Right renal cortex interstitium (tissue), 3 donors: ENCODE results near the gene WNT1. TPM values are rescaled to one million over a fixed set of nuclear protein-coding genes. Genes with fewer than 3 reads are reported as not detected.

Source experiments
- DNase-seq, 3 donors: peaks; one replicate each; pipeline ENCODE4 v3.0.0-alpha.2; 2013; ENCODE audit warnings: low read depth in 3 of 3, low spot score in 2 of 3
- polyA plus RNA-seq, 3 donors: library from polyadenylated mRNA; unstranded; fragments of 120-200 nt; gene quantifications; one replicate each; pipeline ENCODE4 v1.2.1, GENCODE V29; 2013; ENCODE audit not compliant: insufficient read length in 3 of 3

The WNT1 gene
- polyA plus RNA-seq, 3 donors, result not detected

GRCh38 chr12:48998497-48999353 lies 20.6 kb downstream of the WNT1 start:
- DNase-seq, result no peak

GRCh38 chr12:48999371-49000131 lies 21.4 kb downstream of the WNT1 start, which contains the start of gene DDN:
Gene DDN, minus strand, starts transcription at chr12:48999375. Its CDS starts 88 bp downstream, at chr12:48999287.
- no peak for DNase-seq

- DNase-seq, result no peak
Observed at GRCh38 chr12:49000346-49000745, 22.2 kb downstream of the WNT1 start.

DNA sequence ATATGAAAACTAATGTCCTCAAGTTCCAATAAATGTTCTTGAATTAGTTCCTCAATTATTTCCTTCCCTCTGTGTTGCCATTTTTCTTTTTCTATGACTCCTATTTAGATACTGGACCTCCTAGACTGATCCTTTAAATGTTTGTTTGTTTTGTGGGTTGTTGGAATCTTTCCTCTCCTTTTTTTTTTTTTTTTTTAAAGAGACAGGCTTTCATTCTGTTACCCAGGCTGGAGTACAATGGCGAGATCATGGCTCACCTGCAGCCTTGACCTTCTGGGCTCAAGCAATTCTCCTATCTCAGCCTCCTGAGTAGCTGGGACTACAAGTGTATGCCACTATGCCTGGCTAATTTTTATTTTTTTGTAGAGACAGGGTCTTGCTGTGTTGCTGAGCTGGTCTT lies 30.8 kb downstream of the WNT1 start:
- no peak for DNase-seq

- DNase-seq, result no peak
Observed at GRCh38 chr12:49010092-49010668, 32.1 kb downstream of the WNT1 start.

- DNase-seq, result no peak
Observed at GRCh38 chr12:49012739-49013138, 34.6 kb downstream of the WNT1 start.

- no peak for DNase-seq
Observed at GRCh38 chr12:49013428-49013827, 35.3 kb downstream of the WNT1 start.

DNA sequence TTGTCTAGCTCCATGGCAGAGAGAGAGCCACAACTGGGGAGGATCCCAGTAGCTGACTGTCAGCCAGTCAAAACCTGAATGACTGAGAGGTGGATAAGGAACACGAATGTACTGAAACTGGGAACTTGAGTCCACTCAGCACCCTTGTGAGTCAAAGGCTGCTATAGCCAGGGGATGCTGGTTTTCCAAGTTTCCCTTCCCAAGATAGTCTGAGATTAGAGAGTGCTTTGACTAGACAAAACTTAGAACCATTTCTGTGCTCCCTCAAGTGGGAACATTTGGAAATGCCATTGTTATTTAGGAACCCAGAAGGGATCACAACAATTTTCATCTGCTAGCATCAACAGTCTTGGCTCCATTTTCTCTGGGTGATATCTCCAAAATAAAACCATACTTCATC lies 36.4 kb downstream of the WNT1 start:
- DNase-seq, result no peak

- no peak for DNase-seq
Observed at GRCh38 chr12:49015196-49015595, 37.1 kb downstream of the WNT1 start.

DNA sequence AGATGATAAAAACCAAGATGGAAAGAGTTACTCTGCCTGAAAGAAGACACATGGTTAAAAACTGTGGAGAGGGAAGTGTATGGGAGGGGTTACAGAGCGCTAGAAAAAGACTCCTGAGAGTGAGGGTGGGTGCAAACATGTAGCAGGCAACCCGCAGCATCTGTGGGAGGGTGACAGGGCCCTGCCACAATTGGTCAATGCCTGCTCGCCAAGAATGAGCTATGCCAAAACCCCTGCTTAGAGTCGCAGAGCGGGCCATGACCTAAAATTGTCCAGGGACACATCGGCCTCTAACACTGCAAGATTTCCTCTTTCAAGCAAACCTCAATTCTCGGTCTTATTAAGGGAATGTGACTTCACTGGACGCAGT lies 39.8 kb downstream of the WNT1 start:
- DNase-seq, result no peak

DNA sequence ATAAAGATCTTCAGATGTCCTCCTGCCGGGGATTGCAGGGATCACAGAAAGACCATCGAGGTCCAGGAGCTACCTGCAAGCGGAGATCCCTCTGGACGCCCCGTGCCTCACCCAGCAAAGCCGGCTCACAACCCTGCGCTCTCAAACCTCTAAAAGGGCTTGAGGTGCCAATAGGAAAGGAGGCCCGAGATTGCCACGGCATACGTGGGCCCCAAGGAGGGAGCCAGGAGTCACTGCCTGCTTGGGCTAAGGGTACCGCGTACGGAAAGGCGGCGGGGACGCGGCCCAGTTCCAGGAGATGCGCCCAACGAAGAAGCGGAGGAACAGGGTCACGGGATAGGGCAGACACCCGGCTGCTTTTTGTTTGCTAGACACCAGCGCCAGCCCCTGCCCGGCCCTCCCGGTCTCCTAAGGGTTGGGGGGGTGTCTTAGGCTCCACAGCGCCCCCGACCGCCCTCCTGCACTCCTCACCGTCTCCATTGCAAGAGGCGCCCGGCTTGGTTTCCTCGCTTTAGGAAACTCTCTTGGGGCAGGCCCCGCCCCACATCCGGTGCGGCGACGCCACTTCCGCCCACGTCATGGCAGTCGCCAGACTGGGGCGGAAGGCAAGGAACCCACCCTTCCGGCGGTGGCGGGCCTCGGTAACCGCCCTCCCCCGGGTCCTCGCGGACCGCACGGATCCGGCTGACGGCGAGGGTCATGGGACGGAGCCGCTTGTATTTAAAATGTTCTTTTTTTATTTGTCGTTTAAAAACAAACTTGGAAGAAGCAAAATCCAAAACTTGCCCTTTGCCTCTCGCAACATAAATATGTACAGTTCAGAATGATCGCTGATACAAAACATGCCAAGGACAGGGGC lies 40.4 kb downstream of the WNT1 start, which contains the start of gene PRKAG1:
PRKAG1 (minus strand) TSS at position 516 of the 859 bp plus-strand sequence; CDS start at position 480, 36 bp downstream.
- DNase-seq, result peak; percentile 87 to 95 (median 95)

DNA sequence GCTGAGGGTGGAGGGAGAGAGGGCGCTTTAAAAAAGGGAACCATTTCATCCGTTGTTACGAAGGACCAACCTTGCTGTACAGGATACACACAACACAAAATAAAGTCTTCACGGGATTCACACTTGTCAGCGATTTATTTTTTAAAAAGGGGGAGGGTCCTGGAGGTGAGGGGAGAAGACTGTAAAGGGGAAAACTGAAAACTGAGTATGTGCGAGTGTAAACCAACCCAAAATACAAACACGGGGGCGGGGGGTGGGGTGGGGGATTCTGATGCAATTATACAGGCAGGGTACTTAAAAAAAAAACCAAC lies 41.0 kb downstream of the WNT1 start:
- DNase-seq, result no peak

GRCh38 chr12:49019443-49020324 lies 41.6 kb downstream of the WNT1 start:
- DNase-seq, result no peak

GRCh38 chr12:49020441-49020840 lies 42.3 kb downstream of the WNT1 start:
- DNase-seq, result no peak

DNA sequence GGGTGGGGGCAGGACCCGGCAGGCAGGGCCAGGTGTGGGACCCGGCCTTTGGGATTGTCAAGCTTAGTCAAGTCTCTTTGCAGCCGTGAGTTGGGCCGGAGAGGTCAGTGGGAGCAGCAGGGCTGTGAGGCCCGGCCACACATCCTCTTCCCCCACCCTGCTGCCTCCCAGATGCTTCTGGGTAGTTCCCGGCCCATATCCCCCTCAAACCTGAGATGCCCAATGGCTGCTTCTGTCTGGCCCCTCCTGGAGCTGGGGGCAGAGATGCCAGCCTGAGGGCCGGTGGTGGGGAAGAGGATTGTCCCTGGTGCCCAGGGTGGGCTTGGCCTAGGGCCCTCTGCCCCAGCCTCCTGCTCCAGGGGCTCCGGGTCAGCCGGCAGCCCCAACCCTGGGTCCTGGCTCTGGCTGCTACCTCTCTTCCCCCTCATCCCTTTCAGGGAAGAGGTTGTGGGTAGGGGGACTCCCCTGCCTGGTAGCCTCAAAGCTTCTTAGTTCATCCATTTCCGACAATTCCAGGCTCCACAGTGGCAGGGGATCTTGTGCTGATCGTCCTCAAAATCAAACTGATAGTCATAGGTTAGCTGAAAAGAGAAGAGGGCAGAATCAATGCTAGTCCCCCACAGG lies 43.3 kb downstream of the WNT1 start:
- no peak for DNase-seq

DNA sequence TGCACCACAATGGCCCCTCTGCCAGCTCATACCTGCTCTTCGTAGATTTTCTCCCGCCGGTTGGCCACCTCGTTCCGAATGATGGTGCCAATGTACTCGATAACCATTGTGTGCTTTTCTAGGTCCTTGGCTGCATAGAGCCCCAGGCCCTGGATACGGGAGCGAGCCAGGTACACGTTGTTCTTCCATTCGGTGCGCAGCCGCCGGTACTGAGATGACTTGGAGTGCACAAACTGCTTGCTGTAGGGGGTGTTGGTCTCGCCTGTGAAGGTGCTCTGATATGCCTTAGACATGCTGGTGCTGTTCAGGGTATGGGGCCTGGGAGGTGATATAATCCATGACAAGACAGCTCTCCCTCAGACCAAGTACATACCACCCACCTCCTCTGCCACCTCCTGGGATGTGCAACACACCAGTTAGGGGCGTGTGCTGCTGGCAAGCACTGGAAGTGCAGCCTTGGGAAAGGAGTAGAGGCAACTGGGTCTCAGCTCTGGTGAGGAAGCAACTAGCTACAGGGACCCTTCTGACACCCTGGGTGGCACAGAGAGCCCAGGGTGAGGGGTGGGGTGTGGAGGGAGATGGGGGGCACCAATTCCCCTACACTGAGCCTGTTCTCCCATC lies 44.5 kb downstream of the WNT1 start:
- no peak for DNase-seq

DNA sequence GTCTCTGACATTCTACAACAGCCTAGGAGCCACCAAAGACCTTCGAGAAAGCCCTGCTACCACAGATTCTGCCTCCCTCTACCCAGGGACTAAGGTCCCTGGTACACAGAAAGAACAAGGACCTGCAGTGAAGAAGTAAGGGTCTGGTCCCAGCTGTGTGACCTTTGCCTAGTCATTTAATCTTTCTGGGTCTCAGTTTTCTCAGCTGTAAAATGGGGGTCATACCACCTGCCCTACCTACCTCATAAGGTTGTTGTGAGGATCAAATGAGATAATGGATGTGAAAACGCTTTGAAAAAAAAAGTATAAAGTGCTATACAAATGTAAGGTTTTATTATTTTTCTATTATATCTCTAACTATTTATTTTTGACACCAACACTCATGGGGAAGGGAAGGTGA lies 45.7 kb downstream of the WNT1 start:
- no peak for DNase-seq

DNA sequence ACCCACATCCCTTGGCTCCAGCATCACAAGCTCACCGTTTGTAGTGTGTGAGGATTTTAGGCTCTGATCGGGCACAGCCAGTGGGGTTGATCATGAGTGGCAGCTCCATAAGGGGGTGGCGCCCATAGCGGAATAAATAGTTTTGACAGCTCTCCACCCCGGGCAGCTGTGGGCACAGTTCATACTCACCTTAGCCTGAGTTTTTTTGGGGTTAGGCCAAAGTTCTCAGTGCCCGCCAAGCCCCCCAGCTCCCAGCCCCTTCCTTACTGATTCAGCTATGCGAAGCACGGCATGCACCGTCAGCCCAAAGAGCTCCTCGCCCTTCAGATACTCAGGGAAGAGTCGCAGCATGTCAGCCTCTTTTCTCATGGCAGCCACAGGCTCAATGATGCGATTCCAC lies 46.4 kb downstream of the WNT1 start:
- DNase-seq, result no peak

DNA sequence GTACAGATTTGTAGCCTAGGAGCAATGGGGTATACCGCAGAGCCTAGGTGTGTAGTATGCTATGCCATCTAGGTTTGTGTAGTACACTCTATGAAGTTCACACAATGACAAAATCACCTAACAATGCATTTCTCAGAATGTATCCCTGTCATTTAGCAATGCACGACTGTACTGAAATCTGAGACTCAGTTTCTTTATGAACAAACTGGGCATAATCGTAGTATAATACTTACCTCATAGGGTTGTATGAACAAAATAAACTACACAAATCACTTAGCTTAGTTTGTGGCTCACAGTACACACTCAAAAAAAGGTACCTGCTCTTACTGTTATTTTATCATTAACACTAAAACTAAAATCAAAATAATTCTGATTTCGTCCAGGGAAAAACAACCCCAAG lies 47.3 kb downstream of the WNT1 start:
- DNase-seq, result no peak
